ENCODE measurements around the gene MAML1. TPM values are rescaled to one million over a fixed set of nuclear protein-coding genes. Genes with fewer than 3 reads are reported as not detected.

The MAML1 gene
- total and polyA plus RNA-seq, 10 of the 15 experiments (the other 5 are each of a cell fraction or from before 2014, with no cell fraction given): 0.42 to 23.9 (median 7.3) TPM

DNA sequence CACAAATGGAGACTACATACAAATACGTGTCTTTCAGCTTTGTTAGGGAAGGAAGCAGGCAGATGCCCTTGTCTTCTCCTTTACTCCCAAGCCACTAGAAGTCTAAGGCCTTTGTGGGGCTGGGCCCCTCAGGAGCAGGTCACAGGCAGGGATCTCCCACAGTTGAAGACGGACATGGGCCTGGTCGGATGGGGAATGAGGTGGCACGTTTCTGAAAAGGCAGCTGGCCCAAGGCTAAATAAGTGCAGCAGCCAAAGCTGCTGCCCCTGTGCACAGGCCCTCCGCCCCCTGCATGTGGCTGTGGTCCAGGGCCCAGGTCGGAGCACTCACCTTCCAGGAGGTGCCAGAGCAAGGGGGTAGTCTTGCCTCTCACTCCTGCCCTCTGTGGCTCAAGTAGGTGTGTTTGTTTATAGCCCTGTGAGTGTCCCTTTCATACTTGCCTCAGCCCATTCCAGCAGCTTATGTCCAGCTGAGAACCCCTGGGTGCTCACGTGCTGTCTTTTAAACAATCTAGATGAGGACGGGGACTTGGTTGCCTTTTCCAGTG lies 89.9 kb downstream of the MAML1 start:
- Histone ChIP-seq H3K36me3 (ENCODE audit: control insufficient read depth in 2 of 2, insufficient read depth in 2 of 2, low read length in 1 of 2) (peaks cover 18 to 21% of the 10 kb centered on the region in 2 experiments), H3K4me3 (peak overlapping the region; percentile 93), H3K27me3 (replicated peaks in 1 of 2; ENCODE audit: control insufficient read depth in 2 of 2, insufficient read depth in 2 of 2, low read length in 1 of 2) (no peaks in the 10 kb centered on the region), H2AFZ (ENCODE audit: control insufficient read depth, low read depth, low read length) (no peak overlapping the region), H3K4me1 (ENCODE audit: control insufficient read depth, insufficient read depth, low read length) (peaks cover 31% of the 10 kb centered on the region), H3K9ac (ENCODE audit: control insufficient read depth, insufficient read depth, low read length) (no peak overlapping the region), H3K79me2 (ENCODE audit: control insufficient read depth, insufficient read depth, low read length) (peaks cover 29% of the 10 kb centered on the region), H4K20me1 (ENCODE audit: control insufficient read depth, insufficient read depth) (peaks cover 17% of the 10 kb centered on the region), H3K9me3 (replicated peaks; ENCODE audit: control insufficient read depth, insufficient read depth, low read length) (no peaks in the 10 kb centered on the region), H3K27ac (ENCODE audit: control insufficient read depth, insufficient read depth) (no peak overlapping the region; the same call in 1 of the 2 replicates), H3K4me2 (ENCODE audit: control insufficient read depth, insufficient read depth) (peak overlapping the region; percentile 99)
- in situ Hi-C loops (cut with MboI): loop anchor here (25.0 kb wide), 1 partner anchor 990 kb away; the partner anchor contains the start of gene MGAT1
- CTCF ChIA-PET: interaction anchor here (1.0 to 1.1 kb wide), 2 partner anchors 21 to 38 kb away, joined by 3 to 4 read pairs; no protein-coding TSS in a partner anchor
- POLR2A ChIA-PET: interaction anchor here (0.6 to 1.3 kb wide), 4 partner anchors 8 to 91 kb away, joined by 3 to 5 read pairs (median 4); partner anchors contain the start of gene MRNIP
- ATAC-seq (no peak), FAIRE-seq (no peak), DNase-seq (ENCODE audit: low read depth, low spot score) (no peak)
- RAD21 ChIA-PET (ENCODE audit: unreplicated experiment): interaction anchor here (0.9 kb wide), 1 partner anchor 17 kb away, joined by 4 read pairs; no protein-coding TSS in a partner anchor
- intact Hi-C loops (cut with micrococcal nuclease; ENCODE audit: unreplicated experiment): no loop called here
- 0 out of 2 replicates have a peak, but pooled peaks have one; percentile 13 for TF ChIP-seq POLR2AphosphoS5 (IDR thresholded peaks at IDR 0.05; ENCODE audit: low read length)
- TF ChIP-seq POLR2A (IDR thresholded peaks at IDR 0.05; ENCODE audit: low read depth, low read length): peak; percentile 70
- no peak for TF ChIP-seq CEBPB (IDR thresholded peaks at IDR 0.05; ENCODE audit: borderline replicate concordance in 1 of 2, low read depth in 2 of 2, low read length in 2 of 2)
- no peak for TF ChIP-seq GABPA (IDR thresholded peaks at IDR 0.05; ENCODE audit: low read depth)
- TF ChIP-seq BACH1 (IDR thresholded peaks at IDR 0.05; ENCODE audit: borderline replicate concordance): 0 out of 2 replicates have a peak, but pooled peaks have one; percentile 23
- TF ChIP-seq HDGF (IDR thresholded peaks at IDR 0.05): no peak
- SMC1A ChIA-PET (ENCODE audit: uncharacterized antibody, unreplicated experiment): interaction anchor here (0.9 to 1.1 kb wide), 3 partner anchors 11 to 60 kb away, joined by 3 to 4 read pairs (median 3); partner anchors contain the start of gene LTC4S
- 77% methylated on average over 8 of the region's 8 CpGs for WGBS (ENCODE audit: insufficient coverage, insufficient replicate concordance, low lambda C conversion rate, missing lambda C conversion rate)
- BruUV-seq (replicated peaks): no TSS peak
